Neuron (in vitro differentiated cells): ENCODE results near the gene CRYGS.
"Not testable (repeated sequence)": the region's sequence is repeated elsewhere in the genome, so short reads cannot be mapped to it uniquely, and the experiment has no call there.

Source experiments
- H2AFZ ChIP-seq: one replicate; pipeline ENCODE4 v1.6.1; 2013; ENCODE audit warnings: low read depth, mild to moderate bottlenecking, inconsistent platforms, low read length, moderate library complexity
- H3K27me3 ChIP-seq: one replicate; pipeline ENCODE4 v1.6.1; 2013; ENCODE audit warnings: low read length; ENCODE audit not compliant: insufficient read depth
- H3K36me3 ChIP-seq: one replicate; pipeline ENCODE4 v1.6.1; 2013; ENCODE audit warnings: low read length; ENCODE audit not compliant: insufficient read depth
- H3K4me1 ChIP-seq: one replicate; pipeline ENCODE4 v1.6.1; 2013; ENCODE audit warnings: low read length; ENCODE audit not compliant: insufficient read depth
- H3K4me3 ChIP-seq: 2 replicates; pipeline ENCODE4 v1.5.1; 2013; ENCODE audit warnings: mild to moderate bottlenecking, low read length, moderate library complexity
- H3K9me3 ChIP-seq: one replicate; pipeline ENCODE4 v1.6.1; 2013; ENCODE audit warnings: low read length

Gene CRYGS

GRCh38 chr3:186510374-186511079 lies 33.7 kb downstream of the CRYGS start:
- no peak overlapping the region for H2AFZ ChIP-seq
- no peaks in the 10 kb centered on the region for H3K27me3 ChIP-seq

GRCh38 chr3:186509423-186509822 lies 34.8 kb downstream of the CRYGS start:
- Histone ChIP-seq H3K27me3 (no peaks in the 10 kb centered on the region), H3K4me1 (peaks cover 10% of the 10 kb centered on the region), H3K4me3 (no peak overlapping the region), H3K36me3 (no peaks in the 10 kb centered on the region), H2AFZ (no peak overlapping the region), H3K9me3 (no peaks in the 10 kb centered on the region)

More at GRCh38 chr3:186510374-186511079, 33.7 kb downstream of the CRYGS start:
- Histone ChIP-seq H3K36me3 (no peaks in the 10 kb centered on the region), H3K4me1 (peaks cover 10% of the 10 kb centered on the region), H3K9me3 (no peaks in the 10 kb centered on the region), H3K4me3 (no peak overlapping the region)

- H3K36me3 ChIP-seq = no peaks in the 10 kb centered on the region
- H3K4me3 ChIP-seq = no peak overlapping the region
- no peaks in the 10 kb centered on the region for H3K27me3 ChIP-seq
- no peak overlapping the region for H2AFZ ChIP-seq
- peaks cover 2% of the 10 kb centered on the region for H3K4me1 ChIP-seq
- no peaks in the 10 kb centered on the region for H3K9me3 ChIP-seq
Measured at GRCh38 chr3:186506857-186507256, 37.3 kb downstream of the CRYGS start.

- Histone ChIP-seq H3K27me3 (no peaks in the 10 kb centered on the region), H3K36me3 (no peaks in the 10 kb centered on the region), H2AFZ (no peak overlapping the region), H3K9me3 (no peaks in the 10 kb centered on the region), H3K4me1 (peaks cover 2% of the 10 kb centered on the region), H3K4me3 (no peak overlapping the region)
Measured at GRCh38 chr3:186506191-186506739, 37.9 kb downstream of the CRYGS start.

- H2AFZ ChIP-seq = no peak overlapping the region
- no peaks in the 10 kb centered on the region for H3K9me3 ChIP-seq
- no peaks in the 10 kb centered on the region for H3K36me3 ChIP-seq
- H3K4me3 ChIP-seq = no peak overlapping the region
- no peaks in the 10 kb centered on the region for H3K27me3 ChIP-seq
- peaks cover 2% of the 10 kb centered on the region for H3K4me1 ChIP-seq
Measured at GRCh38 chr3:186502966-186503712, 41.0 kb downstream of the CRYGS start.

GRCh38 chr3:186502138-186502948 lies 41.8 kb downstream of the CRYGS start:
- Histone ChIP-seq H2AFZ (no peak overlapping the region), H3K36me3 (no peaks in the 10 kb centered on the region), H3K4me1 (peaks cover 2% of the 10 kb centered on the region), H3K9me3 (no peaks in the 10 kb centered on the region), H3K27me3 (no peaks in the 10 kb centered on the region), H3K4me3 (no peak overlapping the region)

GRCh38 chr3:186499949-186500348 lies 44.2 kb downstream of the CRYGS start:
- H3K4me3 ChIP-seq, H3K9me3 ChIP-seq, H3K36me3 ChIP-seq, H2AFZ ChIP-seq, H3K27me3 ChIP-seq: not testable (repeated sequence)
- H3K4me1 ChIP-seq = peaks cover 10% of the 10 kb centered on the region

GRCh38 chr3:186498022-186498421 lies 46.2 kb downstream of the CRYGS start:
- H3K4me3 ChIP-seq, H3K9me3 ChIP-seq, H3K36me3 ChIP-seq, H2AFZ ChIP-seq, H3K27me3 ChIP-seq: not testable (repeated sequence)
- H3K4me1 ChIP-seq = peaks cover 18% of the 10 kb centered on the region

- Histone ChIP-seq H3K4me1 (peaks cover 18% of the 10 kb centered on the region), H3K27me3 (no peaks in the 10 kb centered on the region), H3K36me3 (no peaks in the 10 kb centered on the region), H3K9me3 (no peaks in the 10 kb centered on the region), H3K4me3 (no peak overlapping the region), H2AFZ (no peak overlapping the region)
Measured at GRCh38 chr3:186497608-186498007, 46.6 kb downstream of the CRYGS start.

- peaks cover 16% of the 10 kb centered on the region for H3K4me1 ChIP-seq
- H3K36me3 ChIP-seq = no peaks in the 10 kb centered on the region
- H3K27me3 ChIP-seq = no peaks in the 10 kb centered on the region
- H2AFZ ChIP-seq = no peak overlapping the region
- no peak overlapping the region for H3K4me3 ChIP-seq
- no peaks in the 10 kb centered on the region for H3K9me3 ChIP-seq
Measured at GRCh38 chr3:186496635-186497034, 47.5 kb downstream of the CRYGS start.

- H3K9me3 ChIP-seq = no peaks in the 10 kb centered on the region
- H2AFZ ChIP-seq = no peak overlapping the region
- H3K4me3 ChIP-seq = no peak overlapping the region
Measured at GRCh38 chr3:186496016-186496415, 48.2 kb downstream of the CRYGS start.

GRCh38 chr3:186493525-186494255 lies 50.5 kb downstream of the CRYGS start:
- H2AFZ ChIP-seq = no peak overlapping the region
- H3K4me3 ChIP-seq = no peak overlapping the region
- no peaks in the 10 kb centered on the region for H3K27me3 ChIP-seq
- no peaks in the 10 kb centered on the region for H3K36me3 ChIP-seq
- H3K4me1 ChIP-seq = peaks cover 16% of the 10 kb centered on the region
- H3K9me3 ChIP-seq = no peaks in the 10 kb centered on the region

More at GRCh38 chr3:186496016-186496415, 48.2 kb downstream of the CRYGS start:
- Histone ChIP-seq H3K36me3 (no peaks in the 10 kb centered on the region), H3K4me1 (peaks cover 16% of the 10 kb centered on the region), H3K27me3 (no peaks in the 10 kb centered on the region)
